Measurements from ENCODE around the gene SUGP1. TPM values are rescaled to one million over a fixed set of nuclear protein-coding genes. Genes with fewer than 3 reads are reported as not detected.

SUGP1 gene
- total and polyA plus RNA-seq, 2 of the 4 experiments (the other 2 are of a cell fraction), result 33.2 to 35.8 TPM

- DNase-seq, result no peak
Observed at GRCh38 chr19:19256072-19256969, 64.0 kb downstream of the SUGP1 start.

More at GRCh38 chr19:19256072-19256969, 64.0 kb downstream of the SUGP1 start:
- Histone ChIP-seq H3K4me2 (ENCODE audit: low read depth, low read length) (no peak overlapping the region), H3K9ac (ENCODE audit: low read depth, low read length) (no peak overlapping the region), H4K91ac (ENCODE audit: insufficient read depth, low read depth, low read length) (no peak overlapping the region), H2BK120ac (ENCODE audit: low read depth, low read length) (no peak overlapping the region), H3K36me3 (ENCODE audit: control insufficient read depth, insufficient read depth, low read length) (no peaks in the 10 kb centered on the region), H3K4ac (ENCODE audit: low read depth, low read length) (no peak overlapping the region), H2BK15ac (ENCODE audit: low read depth, low read length) (no peak overlapping the region), H2BK20ac (ENCODE audit: low read depth, low read length) (no peak overlapping the region), H3K9me1 (ENCODE audit: insufficient read depth, low read length) (no peaks in the 10 kb centered on the region), H2AK9ac (replicated peaks; ENCODE audit: low read depth, low read length, poor library complexity) (no peak overlapping the region), H4K5ac (ENCODE audit: low read depth, low read length) (no peak overlapping the region), H3K27me3 (ENCODE audit: control insufficient read depth, insufficient read depth, low read length) (peaks cover 41% of the 10 kb centered on the region), H3K56ac (ENCODE audit: extremely low read depth, insufficient read depth, low read length) (no peak overlapping the region), H3K14ac (replicated peaks; ENCODE audit: low read depth, low read length) (no peak overlapping the region), H2AFZ (replicated peaks; ENCODE audit: low read length, poor library complexity) (no peak overlapping the region), H3K4me1 (ENCODE audit: control insufficient read depth, insufficient read depth, low read length) (0 out of 2 replicates have a peak, but pooled peaks cover under 1% of the 10 kb centered on the region), H3K79me1 (ENCODE audit: low read depth in 1 of 2, low read length in 2 of 2) (no peaks in the 10 kb centered on the region), H4K20me1 (ENCODE audit: insufficient read depth, low read length) (no peaks in the 10 kb centered on the region), H2BK5ac (ENCODE audit: low read depth, low read length, poor library complexity, severe bottlenecking) (no peak overlapping the region), H3K9me3 (ENCODE audit: control insufficient read depth, insufficient read depth, low read length) (peaks cover 4% of the 10 kb centered on the region), H3K27ac (ENCODE audit: insufficient read depth, low read length) (no peak overlapping the region), H2AK5ac (ENCODE audit: low read depth, low read length) (no peak overlapping the region), H3K23ac (ENCODE audit: low read depth, low read length) (no peak overlapping the region), H3K4me3 (ENCODE audit: insufficient read depth, low read depth, low read length) (no peak overlapping the region), H3K18ac (ENCODE audit: low read depth, low read length) (no peak overlapping the region), H4K8ac (ENCODE audit: low read depth in 2 of 2, low read length in 2 of 2) (no peak overlapping the region)
- in situ Hi-C loops (cut with MboI; ENCODE audit: low sequenced_read_pairs) (no loop called here), dilution Hi-C loops (cut with HindIII; ENCODE audit: low sequenced_read_pairs, unreplicated experiment) (no loop called here), intact Hi-C loops (cut with micrococcal nuclease) (no loop called here)
- 70% methylated on average over 6 of the region's 17 CpGs; no CpG with 5 or more reads in 1 of the 2 experiments for WGBS, 2 experiments (ENCODE audit: extremely low coverage in 2 of 2, insufficient read length in 1 of 2)
- no peak for ATAC-seq (ENCODE audit: low read depth)
- BruUV-seq (replicated peaks), result no TSS peak
- ChIA-PET CTCF (no interaction called here), POLR2A (ENCODE audit: unreplicated experiment) (no interaction called here)
- TF ChIP-seq CHD1 (IDR thresholded peaks at IDR 0.05; ENCODE audit: low read depth, low read length) (no peak), NFE2L2 (IDR thresholded peaks at IDR 0.05; ENCODE audit: low read depth, low read length) (no peak), MXI1 (IDR thresholded peaks at IDR 0.05; ENCODE audit: borderline replicate concordance, low read depth, low read length) (no peak), MAZ (IDR thresholded peaks at IDR 0.05; ENCODE audit: borderline replicate concordance, low read depth, low read length) (no peak), POLR2A (IDR thresholded peaks at IDR 0.05; ENCODE audit: low read depth, low read length) (no peak), RCOR1 (IDR thresholded peaks at IDR 0.05; ENCODE audit: insufficient replicate concordance, low read length) (no peak), RAD21 (IDR thresholded peaks at IDR 0.05; ENCODE audit: low read length) (no peak), CEBPB (IDR thresholded peaks at IDR 0.05; ENCODE audit: low read depth, low read length) (no peak)
- TF ChIP-seq, protein P1, sequence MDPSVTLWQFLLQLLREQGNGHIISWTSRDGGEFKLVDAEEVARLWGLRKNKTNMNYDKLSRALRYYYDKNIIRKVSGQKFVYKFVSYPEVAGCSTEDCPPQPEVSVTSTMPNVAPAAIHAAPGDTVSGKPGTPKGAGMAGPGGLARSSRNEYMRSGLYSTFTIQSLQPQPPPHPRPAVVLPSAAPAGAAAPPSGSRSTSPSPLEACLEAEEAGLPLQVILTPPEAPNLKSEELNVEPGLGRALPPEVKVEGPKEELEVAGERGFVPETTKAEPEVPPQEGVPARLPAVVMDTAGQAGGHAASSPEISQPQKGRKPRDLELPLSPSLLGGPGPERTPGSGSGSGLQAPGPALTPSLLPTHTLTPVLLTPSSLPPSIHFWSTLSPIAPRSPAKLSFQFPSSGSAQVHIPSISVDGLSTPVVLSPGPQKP (IDR thresholded peaks at IDR 0.05; ENCODE audit: borderline replicate concordance, low read depth, low read length), result no peak
- TF ChIP-seq, protein P2, sequence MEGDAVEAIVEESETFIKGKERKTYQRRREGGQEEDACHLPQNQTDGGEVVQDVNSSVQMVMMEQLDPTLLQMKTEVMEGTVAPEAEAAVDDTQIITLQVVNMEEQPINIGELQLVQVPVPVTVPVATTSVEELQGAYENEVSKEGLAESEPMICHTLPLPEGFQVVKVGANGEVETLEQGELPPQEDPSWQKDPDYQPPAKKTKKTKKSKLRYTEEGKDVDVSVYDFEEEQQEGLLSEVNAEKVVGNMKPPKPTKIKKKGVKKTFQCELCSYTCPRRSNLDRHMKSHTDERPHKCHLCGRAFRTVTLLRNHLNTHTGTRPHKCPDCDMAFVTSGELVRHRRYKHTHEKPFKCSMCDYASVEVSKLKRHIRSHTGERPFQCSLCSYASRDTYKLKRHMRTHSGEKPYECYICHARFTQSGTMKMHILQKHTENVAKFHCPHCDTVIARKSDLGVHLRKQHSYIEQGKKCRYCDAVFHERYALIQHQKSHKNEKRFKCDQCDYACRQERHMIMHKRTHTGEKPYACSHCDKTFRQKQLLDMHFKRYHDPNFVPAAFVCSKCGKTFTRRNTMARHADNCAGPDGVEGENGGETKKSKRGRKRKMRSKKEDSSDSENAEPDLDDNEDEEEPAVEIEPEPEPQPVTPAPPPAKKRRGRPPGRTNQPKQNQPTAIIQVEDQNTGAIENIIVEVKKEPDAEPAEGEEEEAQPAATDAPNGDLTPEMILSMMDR (conservative IDR thresholded peaks at IDR 0.05; ENCODE audit: low read depth, low read length), result no peak

Data from IMR-90 (cell line).